Psoas muscle (tissue), 8 donors: ENCODE data around the gene CHPF2. TPM values are rescaled to one million over a fixed set of nuclear protein-coding genes. Genes with fewer than 3 reads are reported as not detected.

Experiments
- ATAC-seq, 4 donors: fragments of 200-7000 bp; cut with Tn5 transposase; one replicate each; pipeline ENCODE4 v1.9.1; 2020; ENCODE audit warnings: moderate library complexity in 3 of 4, mild to moderate bottlenecking in 2 of 4
- DNase-seq, 2 donors: peaks; one replicate each; pipeline ENCODE4 v3.0.0-alpha.2; 2020
- H3K27ac ChIP-seq: fragments of 200-600 bp; one replicate; pipeline ENCODE4 v1.8.0; 2022
- H3K27me3 ChIP-seq, 3 donors: fragments of 200-600 bp in 1 of 3; one replicate each; pipeline versions ENCODE4 v1.6.1 to v1.8.0; 2013 to 2022; ENCODE audit warnings: low read length in 2 of 3, mild to moderate bottlenecking in 2 of 3, moderate library complexity in 1 of 3; ENCODE audit not compliant: insufficient read depth in 3 of 3
- H3K36me3 ChIP-seq, 2 donors: fragments of 200-600 bp in 1 of 2; one replicate each; pipeline versions ENCODE4 v1.6.1 to v1.8.0; 2013 to 2022; ENCODE audit warnings: low read depth in 1 of 2, mild to moderate bottlenecking in 1 of 2, moderate library complexity in 1 of 2; ENCODE audit not compliant: insufficient read depth in 1 of 2
- H3K4me1 ChIP-seq: fragments of 200-600 bp; one replicate; pipeline ENCODE4 v1.8.0; 2022
- H3K4me3 ChIP-seq: fragments of 200-600 bp; one replicate; pipeline ENCODE4 v1.8.0; 2022; ENCODE audit warnings: mild to moderate bottlenecking
- H3K9me3 ChIP-seq: fragments of 200-600 bp; one replicate; pipeline ENCODE4 v1.8.0; 2022
- WGBS, 3 donors: extraction: QIAGEN DNeasy Blood & Tissue Kit; methylation state at CpG; one replicate each; pipeline versions ENCODE4 v1.1.6 to v1.1.7; 2013; 5-methylcytosine and 5-hydroxymethylcytosine counted together
- intact Hi-C, 2 donors: fragments of 100-400 bp; cut with DNase I; formaldehyde crosslinking; loops; one replicate each; pipeline versions ENCODE4 v1.11.0 to v1.14.2; 2022
- polyA plus RNA-seq, 3 donors: library from polyadenylated mRNA; stranded (reverse); fragments of 200-250 nt; gene quantifications; one replicate each; pipeline ENCODE4 v1.2.3, GENCODE V29; 2013
- total RNA-seq, 4 donors: library from RNA; stranded (reverse); fragmentation: NEBNext Ultra II Directional in 2 of 4; extraction: Animal tissue kit (Norgen Biotek cat#: 25700) in 2 of 4; gene quantifications; one replicate each; pipeline versions ENCODE4 v1.2.1 to v1.2.4, GENCODE V29; 2021 to 2023
- TF ChIP-seq, protein P1 (sequence below): fragments of 200-600 bp; IDR thresholded peaks from one replicate; pipeline ENCODE4 v1.8.0; 2022; ENCODE audit warnings: antibody characterized with exemption
- donor health status: healthy with polysubstance abuse.
- donor health status: DM: no; HTN: no; CAD: no; lungs with moderate emphysema.
- donor health status: Bipolar disorder and iron deficiency.
- donor health status: healthy.
- donor health status: DM: yes; HTN: yes; CAD: no.
- donor health status: DM: no; HTN: no; CAD: no.
- donor health status: DM: no; HTN: no; CAD: no.
- donor health status: DM: yes; HTN: yes; CAD: no.

Gene CHPF2
- total and polyA plus RNA-seq, 7 donors, result 5.3 to 19.8 (median 10.1) TPM

DNA sequence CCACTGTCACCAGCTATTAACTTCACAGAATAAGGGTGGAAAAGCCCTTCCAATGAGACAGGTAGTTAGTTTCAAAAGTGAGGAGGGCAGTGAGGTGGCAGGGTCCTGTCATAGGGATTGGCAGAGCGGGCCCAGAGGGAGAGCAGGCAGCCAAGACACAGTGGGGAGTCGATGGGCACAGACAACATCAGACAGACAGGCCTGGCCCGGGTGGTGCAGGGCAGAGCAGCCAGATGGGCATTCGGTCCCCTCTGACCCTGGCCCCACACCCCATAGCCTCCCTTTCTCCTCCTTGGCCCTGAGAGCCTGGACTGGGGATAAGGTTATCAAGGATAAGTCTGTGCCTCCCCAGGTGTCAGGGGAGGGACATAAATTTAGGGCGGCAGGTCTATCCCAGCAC is 47.6 kb downstream of the CHPF2 start:
- intact Hi-C loops, result no loop called here
- H3K9me3 ChIP-seq, result no peaks in the 10 kb centered on the region
- WGBS, 3 donors, result 80 to 96% (median 80%) methylated on average over 5 of the region's 5 CpGs
- DNase-seq, result no peak
- no peaks in the 10 kb centered on the region for H3K36me3 ChIP-seq
- ATAC-seq, result peak in 1 of 4 donors; percentile 26
- TF ChIP-seq, protein P1, sequence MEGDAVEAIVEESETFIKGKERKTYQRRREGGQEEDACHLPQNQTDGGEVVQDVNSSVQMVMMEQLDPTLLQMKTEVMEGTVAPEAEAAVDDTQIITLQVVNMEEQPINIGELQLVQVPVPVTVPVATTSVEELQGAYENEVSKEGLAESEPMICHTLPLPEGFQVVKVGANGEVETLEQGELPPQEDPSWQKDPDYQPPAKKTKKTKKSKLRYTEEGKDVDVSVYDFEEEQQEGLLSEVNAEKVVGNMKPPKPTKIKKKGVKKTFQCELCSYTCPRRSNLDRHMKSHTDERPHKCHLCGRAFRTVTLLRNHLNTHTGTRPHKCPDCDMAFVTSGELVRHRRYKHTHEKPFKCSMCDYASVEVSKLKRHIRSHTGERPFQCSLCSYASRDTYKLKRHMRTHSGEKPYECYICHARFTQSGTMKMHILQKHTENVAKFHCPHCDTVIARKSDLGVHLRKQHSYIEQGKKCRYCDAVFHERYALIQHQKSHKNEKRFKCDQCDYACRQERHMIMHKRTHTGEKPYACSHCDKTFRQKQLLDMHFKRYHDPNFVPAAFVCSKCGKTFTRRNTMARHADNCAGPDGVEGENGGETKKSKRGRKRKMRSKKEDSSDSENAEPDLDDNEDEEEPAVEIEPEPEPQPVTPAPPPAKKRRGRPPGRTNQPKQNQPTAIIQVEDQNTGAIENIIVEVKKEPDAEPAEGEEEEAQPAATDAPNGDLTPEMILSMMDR, result no peak
- H3K27ac ChIP-seq, result peak overlapping the region; percentile 54
- no peak overlapping the region for H3K4me3 ChIP-seq
- H3K4me1 ChIP-seq, result peaks cover 7% of the 10 kb centered on the region
- H3K27me3 ChIP-seq, result peaks cover 0 to 3% (median 0%) of the 10 kb centered on the region in 3 donors

- WGBS, 3 donors, result 52 to 64% (median 57%) methylated on average over 9 of the region's 9 CpGs
- Histone ChIP-seq H3K27me3 (peaks cover 0 to 3% (median 0%) of the 10 kb centered on the region in 3 donors), H3K9me3 (no peaks in the 10 kb centered on the region), H3K27ac (peak overlapping the region; percentile 54), H3K36me3 (no peaks in the 10 kb centered on the region), H3K4me1 (peaks cover 7% of the 10 kb centered on the region), H3K4me3 (no peak overlapping the region)
- ATAC-seq, result peak; percentile 63 to 87 (median 78)
- TF ChIP-seq, protein P1, result no peak
- no peak for DNase-seq
- intact Hi-C loops, result no loop called here
Measured at GRCh38 chr7:151280388-151281019, 48.2 kb downstream of the CHPF2 start.

DNA sequence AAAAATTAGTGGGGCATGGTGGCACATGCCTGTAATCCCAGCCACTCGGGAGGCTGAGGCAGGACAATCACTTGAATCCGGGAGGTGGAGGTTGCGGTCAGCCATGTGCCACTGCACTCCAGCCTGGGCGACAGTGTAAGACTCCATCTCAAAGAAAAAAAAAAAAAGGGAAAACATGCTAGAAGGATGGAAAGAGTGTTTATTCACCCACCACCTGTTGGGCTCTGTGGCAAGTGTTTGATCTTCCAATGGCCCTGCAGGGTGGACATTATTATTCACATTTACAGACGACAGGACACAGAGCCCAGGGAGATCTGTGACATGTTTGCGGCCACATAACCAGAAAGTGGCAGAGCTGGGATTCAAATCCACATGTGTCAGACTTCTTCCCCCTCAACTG is 49.4 kb downstream of the CHPF2 start:
- Histone ChIP-seq H3K27ac (no peak overlapping the region), H3K9me3 (no peaks in the 10 kb centered on the region), H3K4me1 (peaks cover 7% of the 10 kb centered on the region), H3K36me3 (no peaks in the 10 kb centered on the region), H3K27me3 (peaks cover 0 to 3% (median 0%) of the 10 kb centered on the region in 3 donors), H3K4me3 (no peak overlapping the region)
- intact Hi-C loops, result no loop called here
- ATAC-seq (no peak), DNase-seq (peak in 1 of 2 donors; percentile 9)
- TF ChIP-seq, protein P1, result no peak
- 75 to 81% (median 75%) methylated on average over 6 of the region's 6 CpGs for WGBS, 3 donors

DNA sequence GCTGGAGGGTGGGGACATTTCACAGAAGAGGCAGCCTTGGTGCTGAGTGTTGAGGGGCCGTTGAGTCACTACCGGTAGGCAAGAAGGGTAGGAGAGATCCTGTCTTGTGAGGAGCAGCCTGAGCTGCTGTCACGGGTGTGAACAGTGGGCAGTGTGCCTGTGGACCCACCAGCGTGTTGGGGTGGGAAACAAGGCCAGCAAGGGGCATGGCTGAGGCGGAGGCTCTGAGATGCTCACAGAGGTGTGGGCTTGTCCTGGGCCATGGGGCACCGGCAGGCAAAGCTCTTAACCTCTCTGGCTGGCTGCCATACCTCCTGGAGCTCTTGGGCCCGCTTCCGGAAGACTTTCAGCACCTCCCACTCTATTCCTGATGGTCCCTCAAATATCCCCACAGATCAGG is 49.8 kb downstream of the CHPF2 start:
- 69 to 78% (median 73%) methylated on average over 8 of the region's 8 CpGs for WGBS, 3 donors
- Histone ChIP-seq H3K4me1 (peaks cover 7% of the 10 kb centered on the region), H3K4me3 (no peak overlapping the region), H3K27me3 (peaks cover 0 to 3% (median 0%) of the 10 kb centered on the region in 3 donors), H3K36me3 (no peaks in the 10 kb centered on the region), H3K9me3 (no peaks in the 10 kb centered on the region), H3K27ac (no peak overlapping the region)
- DNase-seq (peak in 1 of 2 donors; percentile 35), ATAC-seq (no peak)
- intact Hi-C loops, result no loop called here
- TF ChIP-seq, protein P1, result no peak

- intact Hi-C loops, result no loop called here
- H3K4me1 ChIP-seq, result peaks cover 7% of the 10 kb centered on the region
- H3K36me3 ChIP-seq, result no peaks in the 10 kb centered on the region
- ATAC-seq (no peak), DNase-seq (no peak)
- H3K4me3 ChIP-seq, result no peak overlapping the region
- no peak overlapping the region for H3K27ac ChIP-seq
- TF ChIP-seq, protein P1, result no peak
- H3K27me3 ChIP-seq, result no peaks in the 10 kb centered on the region
- no peaks in the 10 kb centered on the region for H3K9me3 ChIP-seq
- WGBS, 3 donors, result 95 to 98% (median 97%) methylated on average over 2 of the region's 2 CpGs
Measured at GRCh38 chr7:151283302-151283701, 51.0 kb downstream of the CHPF2 start.
